KMS-11 (cell line): Measurements from ENCODE around the gene PRKCE.

Experiments used
- H2AFZ ChIP-seq: fragments of 200-600 bp; sonication (generic); 2 replicates; pipeline ENCODE4 v1.6.1; 2016; ENCODE audit warnings: antibody characterized with exemption, mixed run types, low read depth
- H3K27ac ChIP-seq: fragments of 200-600 bp; sonication (generic); 2 replicates; pipeline ENCODE4 v1.6.1; 2016; ENCODE audit warnings: mild to moderate bottlenecking, mixed run types
- H3K27me3 ChIP-seq: fragments of 200-600 bp; sonication (generic); 2 replicates; pipeline ENCODE4 v1.6.1; 2017; ENCODE audit warnings: mild to moderate bottlenecking, low read depth, mixed run types, moderate library complexity; ENCODE audit not compliant: insufficient read depth
- H3K36me3 ChIP-seq: fragments of 200-600 bp; sonication (generic); 2 replicates; pipeline ENCODE4 v1.6.1; 2017; ENCODE audit warnings: mild to moderate bottlenecking, mixed run types; ENCODE audit not compliant: insufficient read depth
- H3K4me1 ChIP-seq: fragments of 200-600 bp; sonication (generic); 2 replicates; pipeline ENCODE4 v1.6.1; 2016; ENCODE audit warnings: mild to moderate bottlenecking, low read depth, mixed run types; ENCODE audit not compliant: poor library complexity, severe bottlenecking
- H3K4me2 ChIP-seq: fragments of 200-600 bp; sonication (generic); 2 replicates; pipeline ENCODE4 v1.7.0; 2016; ENCODE audit warnings: mild to moderate bottlenecking, mixed run types
- H3K4me3 ChIP-seq: fragments of 200-600 bp; sonication (generic); IDR thresholded peaks from 2 replicates; pipeline ENCODE4 v1.6.1; 2017; ENCODE audit warnings: low read depth, low read length, mixed read lengths; ENCODE audit not compliant: insufficient read depth
- H3K79me2 ChIP-seq: fragments of 200-600 bp; sonication (generic); 2 replicates; pipeline ENCODE4 v1.6.1; 2016; ENCODE audit warnings: low read depth, mixed run types; ENCODE audit not compliant: insufficient read depth
- H3K9ac ChIP-seq: fragments of 200-600 bp; sonication (generic); 2 replicates; pipeline ENCODE4 v1.6.1; 2016; ENCODE audit warnings: mild to moderate bottlenecking, mixed run types
- H4K20me1 ChIP-seq: fragments of 200-600 bp; sonication (generic); 2 replicates; pipeline ENCODE4 v1.6.1; 2016; ENCODE audit warnings: mild to moderate bottlenecking, mixed run types; ENCODE audit not compliant: insufficient read depth
- CTCF ChIP-seq: fragments of 200-600 bp; sonication (generic); conservative IDR thresholded peaks from 2 replicates; pipeline ENCODE4 v1.6.1; 2017; ENCODE audit warnings: low read depth, mild to moderate bottlenecking, antibody characterized with exemption, low read length, moderate library complexity, mixed read lengths

PRKCE gene

GRCh38 chr2:45769056-45769455 is 117.6 kb downstream of the PRKCE start:
- no peak overlapping the region for H3K9ac ChIP-seq
- H3K27me3 ChIP-seq, result no peaks in the 10 kb centered on the region
- no peak for TF ChIP-seq CTCF
- no peak overlapping the region for H3K4me2 ChIP-seq
- H3K27ac ChIP-seq, result no peak overlapping the region
- no peak overlapping the region for H2AFZ ChIP-seq
- H3K36me3 ChIP-seq, result no peaks in the 10 kb centered on the region
- H3K4me1 ChIP-seq, result no peaks in the 10 kb centered on the region
- no peaks in the 10 kb centered on the region for H3K79me2 ChIP-seq
- H4K20me1 ChIP-seq, result no peaks in the 10 kb centered on the region
- H3K4me3 ChIP-seq, result no peak overlapping the region

GRCh38 chr2:45769854-45770576 is 118.5 kb downstream of the PRKCE start:
- Histone ChIP-seq H4K20me1 (no peaks in the 10 kb centered on the region), H3K27ac (no peak overlapping the region), H3K4me2 (no peak overlapping the region), H3K79me2 (no peaks in the 10 kb centered on the region), H2AFZ (no peak overlapping the region), H3K4me3 (no peak overlapping the region), H3K9ac (no peak overlapping the region), H3K4me1 (no peaks in the 10 kb centered on the region), H3K27me3 (no peaks in the 10 kb centered on the region), H3K36me3 (no peaks in the 10 kb centered on the region)
- TF ChIP-seq CTCF, result no peak

- H3K36me3 ChIP-seq, result no peaks in the 10 kb centered on the region
- H3K9ac ChIP-seq, result no peak overlapping the region
- no peak overlapping the region for H3K4me3 ChIP-seq
- H4K20me1 ChIP-seq, result no peaks in the 10 kb centered on the region
- no peak overlapping the region for H2AFZ ChIP-seq
- no peaks in the 10 kb centered on the region for H3K27me3 ChIP-seq
- H3K4me1 ChIP-seq, result no peaks in the 10 kb centered on the region
- no peak overlapping the region for H3K4me2 ChIP-seq
- no peaks in the 10 kb centered on the region for H3K79me2 ChIP-seq
- no peak overlapping the region for H3K27ac ChIP-seq
- TF ChIP-seq CTCF, result no peak
Observed at GRCh38 chr2:45770811-45771210, 119.3 kb downstream of the PRKCE start.

- H3K79me2 ChIP-seq, result no peaks in the 10 kb centered on the region
- H3K27me3 ChIP-seq, result no peaks in the 10 kb centered on the region
- H2AFZ ChIP-seq, result no peak overlapping the region
- no peaks in the 10 kb centered on the region for H3K36me3 ChIP-seq
- H3K27ac ChIP-seq, result no peak overlapping the region
- no peaks in the 10 kb centered on the region for H4K20me1 ChIP-seq
- H3K4me1 ChIP-seq, result no peaks in the 10 kb centered on the region
- H3K4me2 ChIP-seq, result no peak overlapping the region
- no peak overlapping the region for H3K9ac ChIP-seq
- H3K4me3 ChIP-seq, result no peak overlapping the region
- no peak for TF ChIP-seq CTCF
Observed at GRCh38 chr2:45771261-45771660, 119.8 kb downstream of the PRKCE start.
